ENCODE results near the gene TUBB2A. TPM values are rescaled to one million over a fixed set of nuclear protein-coding genes. Genes with fewer than 3 reads are reported as not detected.

TUBB2A gene
- total RNA-seq, 2 experiments from 2014 or later, result 1.3 to 1.5 TPM

DNA sequence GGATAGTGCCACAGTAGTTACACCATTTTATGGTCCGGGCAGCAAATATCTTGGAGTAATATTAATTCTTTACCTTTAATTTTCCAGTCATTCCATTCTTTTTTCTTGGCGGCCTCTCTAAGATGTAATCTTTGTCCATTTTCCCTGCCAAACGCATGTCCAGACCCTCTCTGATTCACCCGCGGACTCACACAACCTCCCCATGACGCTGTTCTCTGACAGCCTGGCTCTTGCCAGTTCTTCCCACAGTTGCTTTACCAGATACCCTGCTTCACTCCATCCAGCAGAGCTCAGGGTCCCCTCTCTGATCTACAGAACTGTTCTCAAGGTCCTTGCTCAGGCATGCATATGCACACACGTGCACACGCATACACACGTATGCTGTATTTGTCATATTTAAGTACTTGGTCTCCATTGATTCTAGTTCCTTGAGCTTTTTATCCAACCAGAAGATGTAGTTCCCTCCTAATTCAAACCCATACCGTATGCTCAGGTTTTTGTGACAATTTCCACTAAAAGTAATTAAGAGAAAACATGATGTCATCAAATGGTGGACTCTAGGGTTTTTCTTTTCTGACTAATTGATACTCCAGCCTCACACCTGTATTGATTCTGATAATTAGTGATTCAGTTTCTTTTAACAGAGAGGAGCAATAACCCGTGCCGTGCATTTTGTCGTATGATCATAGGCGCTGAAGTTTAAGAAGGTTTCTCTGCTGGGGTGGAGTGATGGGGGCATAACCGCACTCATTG lies 28.8 kb downstream of the TUBB2A start:
- Mint-ChIP-seq H3K4me1 (ENCODE audit: low read depth) (peaks cover 4% of the 10 kb centered on the region), H3K27me3 (no peaks in the 10 kb centered on the region), H3K4me3 (no peak overlapping the region), H3K27ac (no peak overlapping the region), H3K9me3 (no peaks in the 10 kb centered on the region), H3K36me3 (ENCODE audit: low read depth) (no peaks in the 10 kb centered on the region)
- DNase-seq (no peak), ATAC-seq (no peak)
- ChIA-PET POLR2A (no interaction called here), CTCF (interaction anchor here (0.7 to 1.8 kb wide), 2 partner anchors 123 to 131 kb away, joined by 3 to 9 read pairs; no protein-coding TSS in a partner anchor)
- TF ChIP-seq, protein P1, sequence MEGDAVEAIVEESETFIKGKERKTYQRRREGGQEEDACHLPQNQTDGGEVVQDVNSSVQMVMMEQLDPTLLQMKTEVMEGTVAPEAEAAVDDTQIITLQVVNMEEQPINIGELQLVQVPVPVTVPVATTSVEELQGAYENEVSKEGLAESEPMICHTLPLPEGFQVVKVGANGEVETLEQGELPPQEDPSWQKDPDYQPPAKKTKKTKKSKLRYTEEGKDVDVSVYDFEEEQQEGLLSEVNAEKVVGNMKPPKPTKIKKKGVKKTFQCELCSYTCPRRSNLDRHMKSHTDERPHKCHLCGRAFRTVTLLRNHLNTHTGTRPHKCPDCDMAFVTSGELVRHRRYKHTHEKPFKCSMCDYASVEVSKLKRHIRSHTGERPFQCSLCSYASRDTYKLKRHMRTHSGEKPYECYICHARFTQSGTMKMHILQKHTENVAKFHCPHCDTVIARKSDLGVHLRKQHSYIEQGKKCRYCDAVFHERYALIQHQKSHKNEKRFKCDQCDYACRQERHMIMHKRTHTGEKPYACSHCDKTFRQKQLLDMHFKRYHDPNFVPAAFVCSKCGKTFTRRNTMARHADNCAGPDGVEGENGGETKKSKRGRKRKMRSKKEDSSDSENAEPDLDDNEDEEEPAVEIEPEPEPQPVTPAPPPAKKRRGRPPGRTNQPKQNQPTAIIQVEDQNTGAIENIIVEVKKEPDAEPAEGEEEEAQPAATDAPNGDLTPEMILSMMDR (IDR thresholded peaks at IDR 0.05), result no peak
- intact Hi-C loops (cut with micrococcal nuclease), result loop anchor here (10.0 kb wide), 1 partner anchor 76 kb away; no protein-coding TSS in a partner anchor

DNA sequence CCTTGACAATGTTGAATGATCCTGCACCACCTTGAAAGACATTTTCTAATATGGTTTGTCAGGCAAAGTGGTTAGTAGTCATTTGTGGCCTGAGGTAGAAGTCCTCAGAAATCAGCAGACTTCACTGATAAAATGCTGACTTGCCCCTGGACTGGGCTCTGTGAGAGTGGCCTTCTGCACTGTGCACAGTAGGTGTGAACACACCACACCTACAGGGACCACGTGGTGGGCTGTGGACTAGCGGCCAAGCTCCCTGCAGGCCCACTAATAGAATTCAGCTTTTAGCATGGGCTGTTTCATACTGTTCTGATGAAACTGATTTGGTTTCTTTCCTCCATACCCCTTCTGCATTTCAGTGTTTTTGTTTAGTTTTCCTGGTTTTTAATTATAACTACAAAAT lies 31.5 kb downstream of the TUBB2A start:
- DNase-seq, result no peak
- ChIA-PET POLR2A (no interaction called here), CTCF (interaction anchor here (0.6 to 8.7 kb wide), 6 partner anchors 12 to 124 kb away, joined by 3 to 92 read pairs (median 4); no protein-coding TSS in a partner anchor)
- Mint-ChIP-seq H3K36me3 (ENCODE audit: low read depth) (no peaks in the 10 kb centered on the region), H3K4me1 (ENCODE audit: low read depth) (peaks cover 5% of the 10 kb centered on the region), H3K27me3 (no peaks in the 10 kb centered on the region), H3K27ac (no peak overlapping the region), H3K4me3 (no peak overlapping the region), H3K9me3 (no peaks in the 10 kb centered on the region)
- intact Hi-C loops (cut with micrococcal nuclease), result loop anchor here (2.0 to 10.0 kb wide), 2 partner anchors 79 to 125 kb away; no protein-coding TSS in a partner anchor
- no peak for ATAC-seq
- TF ChIP-seq, protein P1 (IDR thresholded peaks at IDR 0.05), result no peak

- Mint-ChIP-seq H3K4me3 (no peak overlapping the region), H3K9me3 (no peaks in the 10 kb centered on the region), H3K4me1 (ENCODE audit: low read depth) (peaks cover 6% of the 10 kb centered on the region), H3K27ac (no peak overlapping the region), H3K27me3 (no peaks in the 10 kb centered on the region), H3K36me3 (ENCODE audit: low read depth) (no peaks in the 10 kb centered on the region)
- CTCF ChIA-PET, result interaction anchor here (0.6 to 8.7 kb wide), 4 partner anchors 12 to 135 kb away, joined by 3 to 92 read pairs (median 3); partner anchors contain the start of gene PSMG4
- intact Hi-C loops (cut with micrococcal nuclease), result loop anchor here (10.0 kb wide), 1 partner anchor 80 kb away; no protein-coding TSS in a partner anchor
- TF ChIP-seq, protein P1 (IDR thresholded peaks at IDR 0.05), result no peak
- no peak for DNase-seq
- ATAC-seq, result no peak
- POLR2A ChIA-PET, result no interaction called here
Observed at GRCh38 chr6:3124667-3125066, 32.7 kb downstream of the TUBB2A start.

DNA sequence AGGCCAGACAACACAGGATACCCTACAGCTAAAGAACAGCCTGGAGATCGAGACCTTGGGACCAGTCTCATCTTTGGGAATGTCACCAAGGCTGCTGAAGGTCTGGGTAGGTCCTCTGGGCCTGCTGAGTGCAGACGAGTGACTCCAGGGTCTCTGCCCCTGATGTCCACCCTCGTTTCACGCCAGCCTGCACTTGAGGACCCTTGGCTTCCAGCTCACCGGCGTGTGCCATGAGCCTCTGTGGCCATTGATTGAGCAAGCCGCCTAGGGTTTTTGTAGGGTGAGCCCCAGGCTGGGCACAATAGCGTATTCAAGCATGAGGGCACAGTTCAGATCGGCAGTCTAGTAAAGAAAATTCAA lies 34.5 kb downstream of the TUBB2A start:
- ChIA-PET POLR2A (no interaction called here), CTCF (interaction anchor here (8.7 kb wide), 1 partner anchor 127 kb away, joined by 92 read pairs; no protein-coding TSS in a partner anchor)
- TF ChIP-seq, protein P1 (IDR thresholded peaks at IDR 0.05), result no peak
- no peak for ATAC-seq
- intact Hi-C loops (cut with micrococcal nuclease), result loop anchor here (10.0 kb wide), 1 partner anchor 82 kb away; no protein-coding TSS in a partner anchor
- H3K4me1 Mint-ChIP-seq (ENCODE audit: low read depth), result peaks cover 15% of the 10 kb centered on the region
- no peaks in the 10 kb centered on the region for H3K9me3 Mint-ChIP-seq
- DNase-seq, result no peak
- H3K27me3 Mint-ChIP-seq, result no peaks in the 10 kb centered on the region
- no peaks in the 10 kb centered on the region for H3K36me3 Mint-ChIP-seq (ENCODE audit: low read depth)
- H3K4me3 Mint-ChIP-seq, result no peak overlapping the region
- H3K27ac Mint-ChIP-seq, result no peak overlapping the region

GRCh38 chr6:3120765-3121089 lies 36.6 kb downstream of the TUBB2A start:
- intact Hi-C loops (cut with micrococcal nuclease), result loop anchor here (10.0 kb wide), 1 partner anchor 84 kb away; no protein-coding TSS in a partner anchor
- no peaks in the 10 kb centered on the region for H3K27me3 Mint-ChIP-seq
- no peak overlapping the region for H3K4me3 Mint-ChIP-seq
- no peaks in the 10 kb centered on the region for H3K9me3 Mint-ChIP-seq
- ChIA-PET CTCF (interaction anchor here (1.1 to 8.7 kb wide), 2 partner anchors 129 to 169 kb away, joined by 3 to 92 read pairs; no protein-coding TSS in a partner anchor), POLR2A (no interaction called here)
- peaks cover 21% of the 10 kb centered on the region for H3K4me1 Mint-ChIP-seq (ENCODE audit: low read depth)
- H3K27ac Mint-ChIP-seq, result no peak overlapping the region
- H3K36me3 Mint-ChIP-seq (ENCODE audit: low read depth), result no peaks in the 10 kb centered on the region
- TF ChIP-seq, protein P1 (IDR thresholded peaks at IDR 0.05), result no peak
- DNase-seq, result no peak
- no peak for ATAC-seq

All from activated CD8-positive, alpha-beta T cell treated with anti-CD3 and anti-CD28 coated beads for 36 hours (primary cell).